ENCODE data around the gene ISLR.

The ISLR gene

DNA sequence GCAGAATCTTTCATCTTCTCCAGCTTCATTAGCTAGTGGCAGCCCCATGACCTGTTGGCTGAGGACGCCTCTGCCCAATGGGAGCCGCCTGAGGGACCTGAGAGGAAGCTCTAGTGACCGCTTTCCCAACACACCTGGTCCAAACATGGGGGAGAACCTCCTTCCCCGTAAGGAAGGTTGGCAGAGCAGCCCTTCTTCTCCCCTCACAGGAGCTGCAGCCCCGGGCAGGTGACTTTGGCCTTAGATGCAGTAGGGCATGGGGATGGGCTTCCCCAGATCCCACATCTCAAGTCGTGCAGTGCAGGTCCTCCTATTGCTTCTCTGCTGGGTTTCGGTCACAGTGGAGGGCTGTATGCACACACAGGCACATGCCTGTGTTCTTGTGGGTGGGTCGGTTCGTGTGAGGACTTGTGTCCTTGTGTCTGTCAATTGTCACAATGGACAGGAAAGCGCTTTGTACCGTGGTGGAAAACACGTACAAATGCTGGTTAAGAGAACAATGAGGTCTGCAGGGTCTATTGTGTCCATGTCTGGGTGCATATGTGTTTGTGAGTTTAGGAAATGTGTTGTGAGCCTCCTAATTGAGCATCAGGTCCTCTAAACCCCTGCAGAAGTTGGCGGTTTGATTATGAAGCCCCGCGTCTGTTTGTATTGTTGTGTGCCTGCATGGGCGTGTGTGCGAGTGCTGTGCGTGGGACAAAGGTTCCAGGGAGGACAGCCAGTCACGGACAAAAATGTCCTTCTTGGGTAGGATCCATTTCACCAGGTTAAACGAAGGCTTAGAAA, 41.7 kb upstream of the ISLR start:
- peaks cover 97% of the 10 kb centered on the region for H3K27me3 ChIP-seq (ENCODE audit: insufficient read depth, low read length)

DNA sequence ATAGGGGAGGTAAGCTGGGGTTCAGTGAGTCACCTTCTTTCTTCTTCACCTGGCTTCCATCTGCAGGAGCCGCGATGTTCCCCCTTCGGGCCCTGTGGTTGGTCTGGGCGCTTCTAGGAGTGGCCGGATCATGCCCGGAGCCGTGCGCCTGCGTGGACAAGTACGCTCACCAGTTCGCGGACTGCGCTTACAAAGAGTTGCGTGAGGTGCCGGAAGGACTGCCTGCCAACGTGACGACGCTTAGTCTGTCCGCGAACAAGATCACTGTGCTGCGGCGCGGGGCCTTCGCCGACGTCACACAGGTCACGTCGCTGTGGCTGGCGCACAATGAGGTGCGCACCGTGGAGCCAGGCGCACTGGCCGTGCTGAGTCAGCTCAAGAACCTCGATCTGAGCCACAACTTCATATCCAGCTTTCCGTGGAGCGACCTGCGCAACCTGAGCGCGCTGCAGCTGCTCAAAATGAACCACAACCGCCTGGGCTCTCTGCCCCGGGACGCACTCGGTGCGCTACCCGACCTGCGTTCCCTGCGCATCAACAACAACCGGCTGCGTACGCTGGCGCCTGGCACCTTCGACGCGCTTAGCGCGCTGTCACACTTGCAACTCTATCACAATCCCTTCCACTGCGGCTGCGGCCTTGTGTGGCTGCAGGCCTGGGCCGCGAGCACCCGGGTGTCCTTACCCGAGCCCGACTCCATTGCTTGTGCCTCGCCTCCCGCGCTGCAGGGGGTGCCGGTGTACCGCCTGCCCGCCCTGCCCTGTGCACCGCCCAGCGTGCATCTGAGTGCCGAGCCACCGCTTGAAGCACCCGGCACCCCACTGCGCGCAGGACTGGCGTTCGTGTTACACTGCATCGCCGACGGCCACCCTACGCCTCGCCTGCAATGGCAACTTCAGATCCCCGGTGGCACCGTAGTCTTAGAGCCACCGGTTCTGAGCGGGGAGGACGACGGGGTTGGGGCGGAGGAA, 40.5 kb upstream of the ISLR start:
- no peaks in the 10 kb centered on the region for H3K36me3 ChIP-seq (ENCODE audit: insufficient read depth, low read depth, low read length)
- no peak overlapping the region for H3K4me3 ChIP-seq (ENCODE audit: low read length)
- H3K27me3 ChIP-seq (ENCODE audit: insufficient read depth, low read length): peaks cover 97% of the 10 kb centered on the region
- H3K9me3 ChIP-seq (ENCODE audit: insufficient read depth, low read depth, low read length): no peaks in the 10 kb centered on the region
- H3K9ac ChIP-seq (ENCODE audit: low read depth, low read length): no peak overlapping the region
- H3K4me1 ChIP-seq (ENCODE audit: insufficient read depth, low read length): peaks cover 25% of the 10 kb centered on the region
- H3K27ac ChIP-seq (ENCODE audit: low read length): no peak overlapping the region

More for the DNA sequence above, 41.7 kb upstream of the ISLR start:
- Histone ChIP-seq H3K9me3 (ENCODE audit: insufficient read depth, low read depth, low read length) (no peaks in the 10 kb centered on the region), H3K36me3 (ENCODE audit: insufficient read depth, low read depth, low read length) (no peaks in the 10 kb centered on the region), H3K4me3 (ENCODE audit: low read length) (no peak overlapping the region; the same call in 1 of the 2 replicates), H3K9ac (ENCODE audit: low read depth, low read length) (no peak overlapping the region), H3K4me1 (ENCODE audit: insufficient read depth, low read length) (peaks cover 20% of the 10 kb centered on the region; the same call in 1 of the 2 replicates), H3K27ac (ENCODE audit: low read length) (no peak overlapping the region)

DNA sequence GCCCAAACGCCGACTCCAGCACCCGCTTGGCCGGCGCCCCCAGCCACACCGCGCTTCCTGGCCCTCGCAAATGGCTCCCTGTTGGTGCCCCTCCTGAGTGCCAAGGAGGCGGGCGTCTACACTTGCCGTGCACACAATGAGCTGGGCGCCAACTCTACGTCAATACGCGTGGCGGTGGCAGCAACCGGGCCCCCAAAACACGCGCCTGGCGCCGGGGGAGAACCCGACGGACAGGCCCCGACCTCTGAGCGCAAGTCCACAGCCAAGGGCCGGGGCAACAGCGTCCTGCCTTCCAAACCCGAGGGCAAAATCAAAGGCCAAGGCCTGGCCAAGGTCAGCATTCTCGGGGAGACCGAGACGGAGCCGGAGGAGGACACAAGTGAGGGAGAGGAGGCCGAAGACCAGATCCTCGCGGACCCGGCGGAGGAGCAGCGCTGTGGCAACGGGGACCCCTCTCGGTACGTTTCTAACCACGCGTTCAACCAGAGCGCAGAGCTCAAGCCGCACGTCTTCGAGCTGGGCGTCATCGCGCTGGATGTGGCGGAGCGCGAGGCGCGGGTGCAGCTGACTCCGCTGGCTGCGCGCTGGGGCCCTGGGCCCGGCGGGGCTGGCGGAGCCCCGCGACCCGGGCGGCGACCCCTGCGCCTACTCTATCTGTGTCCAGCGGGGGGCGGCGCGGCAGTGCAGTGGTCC, 39.7 kb upstream of the ISLR start:
- Histone ChIP-seq H3K36me3 (ENCODE audit: insufficient read depth, low read depth, low read length) (no peaks in the 10 kb centered on the region), H3K4me1 (ENCODE audit: insufficient read depth, low read length) (peaks cover 20% of the 10 kb centered on the region), H3K4me3 (ENCODE audit: low read length) (no peak overlapping the region), H3K9me3 (ENCODE audit: insufficient read depth, low read depth, low read length) (no peaks in the 10 kb centered on the region), H3K27me3 (ENCODE audit: insufficient read depth, low read length) (peaks cover 97% of the 10 kb centered on the region), H3K9ac (ENCODE audit: low read depth, low read length) (no peak overlapping the region), H3K27ac (ENCODE audit: low read length) (no peak overlapping the region)

DNA sequence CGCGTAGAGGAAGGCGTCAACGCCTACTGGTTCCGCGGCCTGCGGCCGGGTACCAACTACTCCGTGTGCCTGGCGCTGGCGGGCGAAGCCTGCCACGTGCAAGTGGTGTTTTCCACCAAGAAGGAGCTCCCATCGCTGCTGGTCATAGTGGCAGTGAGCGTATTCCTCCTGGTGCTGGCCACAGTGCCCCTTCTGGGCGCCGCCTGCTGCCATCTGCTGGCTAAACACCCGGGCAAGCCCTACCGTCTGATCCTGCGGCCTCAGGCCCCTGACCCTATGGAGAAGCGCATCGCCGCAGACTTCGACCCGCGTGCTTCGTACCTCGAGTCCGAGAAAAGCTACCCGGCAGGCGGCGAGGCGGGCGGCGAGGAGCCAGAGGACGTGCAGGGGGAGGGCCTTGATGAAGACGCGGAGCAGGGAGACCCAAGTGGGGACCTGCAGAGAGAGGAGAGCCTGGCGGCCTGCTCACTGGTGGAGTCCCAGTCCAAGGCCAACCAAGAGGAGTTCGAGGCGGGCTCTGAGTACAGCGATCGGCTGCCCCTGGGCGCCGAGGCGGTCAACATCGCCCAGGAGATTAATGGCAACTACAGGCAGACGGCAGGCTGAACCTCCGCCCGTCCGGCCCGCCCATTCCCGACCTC, 39.0 kb upstream of the ISLR start:
- peaks cover 93% of the 10 kb centered on the region for H3K27me3 ChIP-seq (ENCODE audit: insufficient read depth, low read length)

DNA sequence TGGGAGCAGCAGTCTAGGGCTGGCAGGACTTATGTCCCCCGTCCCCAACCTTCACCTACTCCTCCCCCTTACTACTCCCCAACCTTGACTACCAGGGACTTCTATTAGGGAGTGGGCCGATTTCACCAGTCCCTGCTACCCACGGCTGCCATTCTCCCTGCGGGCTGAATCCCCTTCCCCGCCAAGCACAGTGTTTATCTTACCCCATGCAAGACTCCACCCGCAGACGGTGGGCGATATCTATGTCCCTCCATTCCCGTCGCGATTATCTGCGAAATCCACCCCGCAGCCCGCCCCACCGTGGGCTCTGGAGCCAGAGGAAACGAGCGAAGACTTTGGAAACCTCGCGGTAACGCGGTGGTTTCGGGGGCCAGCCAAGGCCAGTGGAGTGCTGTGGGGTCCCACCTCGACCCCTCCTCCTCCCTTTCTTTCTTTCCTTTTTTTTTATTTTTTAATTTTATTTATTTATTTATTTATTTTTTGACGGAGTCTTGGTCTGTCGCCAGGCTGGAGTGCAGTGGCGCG, 38.4 kb upstream of the ISLR start:
- H3K36me3 ChIP-seq (ENCODE audit: insufficient read depth, low read depth, low read length): no peaks in the 10 kb centered on the region
- no peak overlapping the region for H3K9ac ChIP-seq (ENCODE audit: low read depth, low read length)
- peaks cover 17% of the 10 kb centered on the region for H3K4me1 ChIP-seq (ENCODE audit: insufficient read depth, low read length)
- H3K27ac ChIP-seq (ENCODE audit: low read length): no peak overlapping the region
- no peaks in the 10 kb centered on the region for H3K9me3 ChIP-seq (ENCODE audit: insufficient read depth, low read depth, low read length)
- peaks cover 87% of the 10 kb centered on the region for H3K27me3 ChIP-seq (ENCODE audit: insufficient read depth, low read length)
- H3K4me3 ChIP-seq (ENCODE audit: low read length): no peak overlapping the region

More for the DNA sequence above, 39.0 kb upstream of the ISLR start:
- H3K36me3 ChIP-seq (ENCODE audit: insufficient read depth, low read depth, low read length): no peaks in the 10 kb centered on the region
- no peak overlapping the region for H3K9ac ChIP-seq (ENCODE audit: low read depth, low read length)
- peaks cover 15% of the 10 kb centered on the region for H3K4me1 ChIP-seq (ENCODE audit: insufficient read depth, low read length)
- no peak overlapping the region for H3K27ac ChIP-seq (ENCODE audit: low read length)
- no peaks in the 10 kb centered on the region for H3K9me3 ChIP-seq (ENCODE audit: insufficient read depth, low read depth, low read length)
- no peak overlapping the region for H3K4me3 ChIP-seq (ENCODE audit: low read length)

DNA sequence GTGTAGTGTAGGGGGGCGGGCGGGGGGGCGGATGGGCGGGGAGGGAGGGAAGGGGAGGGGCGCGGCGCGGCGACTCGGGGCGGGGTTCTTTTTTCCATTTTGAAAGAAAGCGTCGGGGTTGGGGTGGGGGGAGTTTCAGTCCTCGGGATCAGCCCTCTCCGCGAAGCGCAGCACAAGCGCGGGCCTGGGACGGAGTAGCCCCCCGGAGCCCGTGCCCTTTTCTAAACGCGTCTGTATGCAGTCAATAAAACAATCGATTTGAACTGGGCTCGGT, 37.0 kb upstream of the ISLR start:
- Histone ChIP-seq H3K27me3 (ENCODE audit: insufficient read depth, low read length) (peaks cover 73% of the 10 kb centered on the region), H3K27ac (ENCODE audit: low read length) (no peak overlapping the region), H3K9me3 (ENCODE audit: insufficient read depth, low read depth, low read length) (no peaks in the 10 kb centered on the region), H3K9ac (ENCODE audit: low read depth, low read length) (peak overlapping the region; percentile 75; the same call in 1 of the 2 replicates), H3K4me3 (ENCODE audit: low read length) (peak overlapping the region; percentile 68; the same call in 1 of the 2 replicates), H3K4me1 (ENCODE audit: insufficient read depth, low read length) (peaks cover 28% of the 10 kb centered on the region), H3K36me3 (ENCODE audit: insufficient read depth, low read depth, low read length) (no peaks in the 10 kb centered on the region)

DNA sequence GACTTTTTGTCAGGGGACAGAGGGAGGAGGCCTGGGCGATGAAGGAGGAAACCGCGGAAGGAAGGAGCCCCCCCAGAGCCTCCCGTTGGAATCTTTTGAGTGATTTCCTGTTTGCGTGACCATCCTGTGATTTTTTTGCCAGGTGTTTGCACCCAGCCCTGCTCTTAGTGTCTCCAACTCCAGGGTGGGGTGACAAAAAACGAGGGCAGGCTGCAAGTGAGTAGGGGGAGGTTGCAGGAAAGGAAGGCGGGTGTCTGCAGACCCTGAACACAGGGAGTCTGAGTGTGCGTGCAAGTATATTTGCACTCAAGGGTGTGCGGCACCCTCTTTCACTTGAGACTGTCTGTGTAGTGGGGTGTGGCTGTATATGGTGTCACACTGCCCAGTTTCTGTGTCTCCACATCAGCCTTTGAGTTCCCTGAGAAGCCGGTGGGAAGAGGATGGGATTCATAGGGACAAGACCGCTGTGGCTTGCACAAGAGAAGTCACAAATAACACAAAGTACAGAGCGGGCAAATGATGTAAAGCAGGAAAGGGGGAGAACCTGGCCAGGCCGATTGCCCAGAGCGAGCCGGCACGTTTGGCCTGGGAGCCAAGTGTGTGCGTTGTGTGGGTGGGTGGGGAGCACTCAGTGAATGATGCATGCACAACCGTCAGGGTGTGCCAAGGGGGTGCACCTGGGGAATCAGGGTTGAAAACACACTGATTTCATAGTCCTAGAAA, 36.5 kb upstream of the ISLR start:
- H3K9me3 ChIP-seq (ENCODE audit: insufficient read depth, low read depth, low read length): no peaks in the 10 kb centered on the region
- peaks cover 68% of the 10 kb centered on the region for H3K27me3 ChIP-seq (ENCODE audit: insufficient read depth, low read length)
- H3K4me3 ChIP-seq (ENCODE audit: low read length): peak overlapping the region; percentile 68
- no peak overlapping the region for H3K27ac ChIP-seq (ENCODE audit: low read length)
- no peaks in the 10 kb centered on the region for H3K36me3 ChIP-seq (ENCODE audit: insufficient read depth, low read depth, low read length)
- peaks cover 32% of the 10 kb centered on the region for H3K4me1 ChIP-seq (ENCODE audit: insufficient read depth, low read length)
- peak overlapping the region; percentile 75; the same call in 1 of the 2 replicates for H3K9ac ChIP-seq (ENCODE audit: low read depth, low read length)

DNA sequence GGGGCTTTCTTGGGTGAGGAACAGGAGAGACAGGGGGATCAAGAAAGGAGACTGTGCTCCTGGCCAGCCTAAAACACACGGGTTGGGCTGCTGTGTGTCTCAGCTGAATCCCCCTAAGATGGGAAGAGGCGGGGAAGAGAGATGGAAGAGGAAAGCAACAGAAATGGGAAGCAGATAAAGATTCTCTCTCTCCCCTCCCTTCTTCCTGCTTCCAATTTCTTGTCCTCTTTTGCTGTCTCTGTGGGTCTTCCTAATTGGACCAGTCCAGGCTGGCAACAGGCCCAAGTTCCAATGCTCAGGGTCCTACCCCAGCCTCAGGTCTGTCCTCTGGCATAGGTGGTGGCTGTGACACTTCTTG, 36.0 kb upstream of the ISLR start:
- Histone ChIP-seq H3K4me1 (ENCODE audit: insufficient read depth, low read length) (peaks cover 32% of the 10 kb centered on the region), H3K27ac (ENCODE audit: low read length) (no peak overlapping the region), H3K9ac (ENCODE audit: low read depth, low read length) (no peak overlapping the region), H3K27me3 (ENCODE audit: insufficient read depth, low read length) (peaks cover 63% of the 10 kb centered on the region), H3K9me3 (ENCODE audit: insufficient read depth, low read depth, low read length) (no peaks in the 10 kb centered on the region), H3K4me3 (ENCODE audit: low read length) (no peak overlapping the region), H3K36me3 (ENCODE audit: insufficient read depth, low read depth, low read length) (no peaks in the 10 kb centered on the region)

DNA sequence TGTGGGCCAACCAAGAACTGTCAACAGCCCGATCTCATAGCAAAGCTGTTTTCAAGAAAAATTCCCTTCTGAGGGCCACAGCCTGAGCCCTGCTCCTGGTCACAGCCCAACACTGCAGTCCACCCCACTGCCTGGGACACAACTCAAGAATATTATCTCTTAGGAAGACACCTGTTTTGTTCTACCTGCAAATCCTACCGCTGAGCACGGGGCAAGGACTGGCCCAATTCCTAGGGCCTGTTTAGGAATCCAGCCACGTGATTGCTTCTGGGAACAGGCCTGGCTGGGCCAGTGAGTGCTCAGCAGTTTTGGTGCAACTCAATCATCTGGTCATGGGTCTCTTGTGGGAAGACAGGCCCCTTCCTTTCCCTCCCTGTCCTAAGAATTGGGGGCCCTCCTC, 34.9 kb upstream of the ISLR start:
- no peaks in the 10 kb centered on the region for H3K9me3 ChIP-seq (ENCODE audit: insufficient read depth, low read depth, low read length)
- H3K4me3 ChIP-seq (ENCODE audit: low read length): no peak overlapping the region
- no peak overlapping the region for H3K27ac ChIP-seq (ENCODE audit: low read length)
- peaks cover 51% of the 10 kb centered on the region for H3K27me3 ChIP-seq (ENCODE audit: insufficient read depth, low read length)
- H3K4me1 ChIP-seq (ENCODE audit: insufficient read depth, low read length): peaks cover 32% of the 10 kb centered on the region
- no peak overlapping the region for H3K9ac ChIP-seq (ENCODE audit: low read depth, low read length)
- no peaks in the 10 kb centered on the region for H3K36me3 ChIP-seq (ENCODE audit: insufficient read depth, low read depth, low read length)

DNA sequence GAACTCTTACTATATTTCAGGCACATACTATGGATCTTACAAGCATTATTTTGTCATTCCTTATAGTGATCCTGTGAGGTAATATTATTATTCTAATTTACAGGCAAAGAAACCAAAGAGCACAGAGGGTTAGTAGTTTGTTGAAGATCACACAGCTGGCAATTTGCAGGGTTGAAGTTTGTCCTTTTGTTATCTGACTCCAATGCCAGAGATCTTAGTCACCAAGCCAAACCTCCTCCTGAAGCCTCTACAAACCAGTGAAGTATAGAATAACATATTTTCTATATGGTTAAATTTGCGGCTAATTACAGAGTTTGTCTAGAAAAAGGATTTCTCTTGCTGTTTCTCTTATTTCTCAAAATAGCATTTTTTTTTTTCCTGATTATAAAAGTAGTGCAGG, 31.9 kb upstream of the ISLR start:
- no peak overlapping the region for H3K27ac ChIP-seq (ENCODE audit: low read length)
- peaks cover 25% of the 10 kb centered on the region for H3K27me3 ChIP-seq (ENCODE audit: insufficient read depth, low read length)
- peaks cover 34% of the 10 kb centered on the region for H3K4me1 ChIP-seq (ENCODE audit: insufficient read depth, low read length)

More for the DNA sequence above, 31.9 kb upstream of the ISLR start:
- no peaks in the 10 kb centered on the region; the same call in 1 of the 2 replicates for H3K9me3 ChIP-seq (ENCODE audit: insufficient read depth, low read depth, low read length)
- H3K9ac ChIP-seq (ENCODE audit: low read depth, low read length): no peak overlapping the region
- H3K36me3 ChIP-seq (ENCODE audit: insufficient read depth, low read depth, low read length): no peaks in the 10 kb centered on the region
- no peak overlapping the region for H3K4me3 ChIP-seq (ENCODE audit: low read length)
